ENCODE measurements around the gene ANXA2R.
A peak's percentile ranks its signal among the peaks of the same experiment; 100 is the strongest.

Gene ANXA2R

DNA sequence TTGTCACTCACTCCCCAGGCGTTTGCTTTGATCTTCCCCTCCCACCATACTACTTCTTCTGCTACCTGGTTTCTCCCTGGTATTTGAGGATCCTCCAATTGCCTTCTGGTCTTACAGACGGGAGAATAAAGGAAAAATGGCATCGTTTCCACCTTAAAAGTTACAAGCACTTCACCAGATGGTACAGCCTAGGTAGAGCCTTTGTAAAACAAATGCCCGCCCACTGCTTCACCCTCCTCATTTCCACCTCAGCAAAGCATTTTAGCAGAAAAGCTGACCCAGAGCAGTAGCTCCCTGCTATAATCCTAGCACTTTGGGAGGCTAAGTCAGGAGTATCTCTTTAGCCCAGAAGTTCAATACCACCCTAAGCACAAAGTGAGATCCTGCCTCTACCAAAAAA is 5.1 kb upstream of the ANXA2R start:
- no peak overlapping the region for H3K4me3 ChIP-seq (ENCODE audit: low read length)
- H4K20me1 ChIP-seq (ENCODE audit: insufficient read depth, low read length), result no peaks in the 10 kb centered on the region
- no peaks in the 10 kb centered on the region for H3K9me3 ChIP-seq (ENCODE audit: insufficient read depth, low read length)
- no peak overlapping the region for H3K9ac ChIP-seq (ENCODE audit: low read length)
- no peaks in the 10 kb centered on the region for H3K36me3 ChIP-seq (replicated peaks; ENCODE audit: low read depth, low read length)
- TF ChIP-seq, protein P1, sequence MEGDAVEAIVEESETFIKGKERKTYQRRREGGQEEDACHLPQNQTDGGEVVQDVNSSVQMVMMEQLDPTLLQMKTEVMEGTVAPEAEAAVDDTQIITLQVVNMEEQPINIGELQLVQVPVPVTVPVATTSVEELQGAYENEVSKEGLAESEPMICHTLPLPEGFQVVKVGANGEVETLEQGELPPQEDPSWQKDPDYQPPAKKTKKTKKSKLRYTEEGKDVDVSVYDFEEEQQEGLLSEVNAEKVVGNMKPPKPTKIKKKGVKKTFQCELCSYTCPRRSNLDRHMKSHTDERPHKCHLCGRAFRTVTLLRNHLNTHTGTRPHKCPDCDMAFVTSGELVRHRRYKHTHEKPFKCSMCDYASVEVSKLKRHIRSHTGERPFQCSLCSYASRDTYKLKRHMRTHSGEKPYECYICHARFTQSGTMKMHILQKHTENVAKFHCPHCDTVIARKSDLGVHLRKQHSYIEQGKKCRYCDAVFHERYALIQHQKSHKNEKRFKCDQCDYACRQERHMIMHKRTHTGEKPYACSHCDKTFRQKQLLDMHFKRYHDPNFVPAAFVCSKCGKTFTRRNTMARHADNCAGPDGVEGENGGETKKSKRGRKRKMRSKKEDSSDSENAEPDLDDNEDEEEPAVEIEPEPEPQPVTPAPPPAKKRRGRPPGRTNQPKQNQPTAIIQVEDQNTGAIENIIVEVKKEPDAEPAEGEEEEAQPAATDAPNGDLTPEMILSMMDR (IDR thresholded peaks at IDR 0.05; ENCODE audit: low read depth, low read length), result no peak
- no peak overlapping the region for H3K27ac ChIP-seq (ENCODE audit: low read length)
- no peaks in the 10 kb centered on the region for H3K79me2 ChIP-seq (ENCODE audit: low read length)
- no peak overlapping the region for H3K4me2 ChIP-seq (ENCODE audit: low read length)
- no peak overlapping the region for H2AFZ ChIP-seq (ENCODE audit: low read depth, low read length)
- peaks cover 5% of the 10 kb centered on the region; the same call in 1 of the 2 replicates for H3K4me1 ChIP-seq (ENCODE audit: low read length)
- H3K27me3 ChIP-seq (ENCODE audit: low read depth, low read length), result no peaks in the 10 kb centered on the region

DNA sequence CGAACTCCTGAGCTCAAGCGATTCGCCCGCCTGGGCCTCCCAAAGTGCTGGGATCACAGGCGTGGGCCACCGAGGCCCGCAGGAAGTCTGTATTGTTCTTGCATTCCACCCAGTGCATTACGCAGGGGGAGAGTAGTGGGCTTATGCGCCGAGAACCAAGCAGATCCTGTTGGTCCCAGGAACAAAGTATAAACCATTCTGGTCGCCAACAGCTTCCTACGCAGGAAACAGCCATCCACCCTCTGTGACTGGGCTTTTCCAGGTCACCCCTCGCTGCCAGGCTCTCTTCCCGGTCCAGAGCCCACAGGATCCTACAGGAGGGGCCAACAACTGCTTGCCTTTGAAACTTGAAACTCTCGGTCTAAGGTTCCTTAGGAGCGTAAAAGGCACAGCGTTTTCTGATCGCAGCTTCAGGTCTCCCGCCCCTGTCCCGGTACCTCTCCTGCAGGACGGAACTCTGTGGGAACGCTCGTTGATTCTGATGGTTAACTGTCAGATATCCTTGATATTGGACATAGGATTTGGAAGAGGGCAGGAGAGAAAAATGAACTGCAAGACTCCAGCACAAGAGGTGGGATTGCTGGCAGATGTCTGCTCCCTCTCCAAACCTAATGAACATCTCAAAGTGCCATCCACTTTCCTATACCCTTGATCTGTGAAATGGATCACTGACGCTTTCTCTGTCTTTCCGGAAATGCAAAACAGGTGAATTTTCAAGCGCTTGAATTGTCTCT is 4.2 kb upstream of the ANXA2R start:
- Histone ChIP-seq H3K4me2 (ENCODE audit: low read length) (no peak overlapping the region), H3K9ac (ENCODE audit: low read length) (no peak overlapping the region), H3K4me1 (ENCODE audit: low read length) (peaks cover 5% of the 10 kb centered on the region; the same call in 1 of the 2 replicates), H2AFZ (ENCODE audit: low read depth, low read length) (no peak overlapping the region), H3K79me2 (ENCODE audit: low read length) (no peaks in the 10 kb centered on the region), H4K20me1 (ENCODE audit: insufficient read depth, low read length) (no peaks in the 10 kb centered on the region), H3K27ac (ENCODE audit: low read length) (no peak overlapping the region), H3K27me3 (ENCODE audit: low read depth, low read length) (no peaks in the 10 kb centered on the region), H3K4me3 (ENCODE audit: low read length) (no peak overlapping the region), H3K9me3 (ENCODE audit: insufficient read depth, low read length) (no peaks in the 10 kb centered on the region), H3K36me3 (replicated peaks; ENCODE audit: low read depth, low read length) (no peaks in the 10 kb centered on the region)
- TF ChIP-seq, protein P1 (IDR thresholded peaks at IDR 0.05; ENCODE audit: low read depth, low read length), result no peak
- TF ChIP-seq EZH2phosphoT487 (IDR thresholded peaks at IDR 0.05; ENCODE audit: low read depth), result no peak

DNA sequence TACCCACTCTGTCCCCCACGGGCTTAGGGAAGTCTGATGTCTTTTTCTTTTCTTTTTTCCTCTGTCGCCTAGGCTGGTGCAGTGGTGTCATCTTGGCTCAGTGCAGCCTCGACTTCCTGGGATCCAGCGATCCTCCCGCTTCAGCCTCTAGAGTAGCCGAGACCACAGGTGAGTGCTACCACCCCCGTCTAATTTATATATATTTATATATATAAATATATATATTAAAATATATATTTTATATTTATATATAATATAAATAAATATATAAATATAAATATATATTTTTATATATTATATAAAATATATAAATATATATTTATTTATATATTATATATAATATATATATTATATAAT is 3.3 kb upstream of the ANXA2R start:
- Histone ChIP-seq H3K36me3 (replicated peaks; ENCODE audit: low read depth, low read length) (no peaks in the 10 kb centered on the region), H2AFZ (ENCODE audit: low read depth, low read length) (no peak overlapping the region), H3K9me3 (ENCODE audit: insufficient read depth, low read length) (no peaks in the 10 kb centered on the region), H3K4me2 (ENCODE audit: low read length) (no peak overlapping the region), H3K79me2 (ENCODE audit: low read length) (no peaks in the 10 kb centered on the region), H3K27ac (ENCODE audit: low read length) (no peak overlapping the region), H4K20me1 (ENCODE audit: insufficient read depth, low read length) (no peaks in the 10 kb centered on the region), H3K27me3 (ENCODE audit: low read depth, low read length) (no peaks in the 10 kb centered on the region), H3K9ac (ENCODE audit: low read length) (no peak overlapping the region), H3K4me1 (ENCODE audit: low read length) (peaks cover 5% of the 10 kb centered on the region; the same call in 1 of the 2 replicates), H3K4me3 (ENCODE audit: low read length) (no peak overlapping the region)
- no peak for TF ChIP-seq EZH2phosphoT487 (IDR thresholded peaks at IDR 0.05; ENCODE audit: low read depth)
- TF ChIP-seq, protein P1 (IDR thresholded peaks at IDR 0.05; ENCODE audit: low read depth, low read length), result no peak

DNA sequence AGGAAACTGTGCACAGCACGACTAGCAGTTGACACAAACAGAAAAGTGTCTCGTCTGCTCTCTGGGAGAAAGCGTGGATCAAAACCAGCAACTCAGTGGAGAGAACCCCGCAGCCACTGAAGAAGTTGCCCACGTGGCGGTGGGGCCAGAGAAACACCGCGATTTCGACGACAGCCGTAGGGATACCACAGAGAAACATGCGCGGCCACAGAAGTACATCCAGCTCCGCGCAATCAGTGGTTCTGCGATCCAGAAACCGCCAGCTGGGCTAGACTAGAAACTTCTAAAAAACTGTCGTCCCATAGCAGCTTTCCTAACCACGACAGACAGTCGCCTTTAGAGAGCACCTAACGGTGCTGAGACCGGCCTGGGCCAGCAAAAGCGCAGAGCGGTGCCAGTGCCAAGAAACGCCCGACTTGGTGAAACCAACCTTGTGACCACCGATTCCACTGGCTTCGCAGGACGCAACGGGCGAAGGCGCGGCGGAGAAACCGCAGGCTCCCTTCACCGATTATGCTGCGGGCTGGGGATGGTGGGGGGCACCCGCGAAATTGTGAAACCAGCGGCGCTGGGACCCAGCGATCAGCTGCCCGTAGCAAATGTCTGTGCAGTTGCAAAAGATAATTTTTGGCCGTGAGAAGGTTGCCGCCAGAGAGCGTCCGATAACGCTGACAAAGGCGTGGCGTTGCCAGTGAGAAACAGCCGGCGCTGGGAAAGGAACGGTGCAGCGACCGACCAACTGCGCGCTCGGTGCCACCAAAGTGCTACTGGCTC is 2.7 kb upstream of the ANXA2R start:
- Histone ChIP-seq H3K4me2 (ENCODE audit: low read length) (peak overlapping the region; percentile 94), H3K36me3 (replicated peaks; ENCODE audit: low read depth, low read length) (no peaks in the 10 kb centered on the region), H3K9me3 (ENCODE audit: insufficient read depth, low read length) (no peaks in the 10 kb centered on the region), H3K9ac (ENCODE audit: low read length) (peak overlapping the region; percentile 84), H3K79me2 (ENCODE audit: low read length) (no peaks in the 10 kb centered on the region), H2AFZ (ENCODE audit: low read depth, low read length) (peak overlapping the region; percentile 97), H3K27me3 (ENCODE audit: low read depth, low read length) (no peaks in the 10 kb centered on the region), H3K4me1 (ENCODE audit: low read length) (peaks cover 5% of the 10 kb centered on the region; the same call in 1 of the 2 replicates), H3K4me3 (ENCODE audit: low read length) (peak overlapping the region; percentile 88), H4K20me1 (ENCODE audit: insufficient read depth, low read length) (no peaks in the 10 kb centered on the region), H3K27ac (ENCODE audit: low read length) (peak overlapping the region; percentile 76)
- TF ChIP-seq EZH2phosphoT487 (IDR thresholded peaks at IDR 0.05; ENCODE audit: low read depth), result no peak
- TF ChIP-seq, protein P1 (IDR thresholded peaks at IDR 0.05; ENCODE audit: low read depth, low read length), result no peak

All from OCI-LY3 (cell line).